ENCODE results near the gene PHACTR1.

DNA sequence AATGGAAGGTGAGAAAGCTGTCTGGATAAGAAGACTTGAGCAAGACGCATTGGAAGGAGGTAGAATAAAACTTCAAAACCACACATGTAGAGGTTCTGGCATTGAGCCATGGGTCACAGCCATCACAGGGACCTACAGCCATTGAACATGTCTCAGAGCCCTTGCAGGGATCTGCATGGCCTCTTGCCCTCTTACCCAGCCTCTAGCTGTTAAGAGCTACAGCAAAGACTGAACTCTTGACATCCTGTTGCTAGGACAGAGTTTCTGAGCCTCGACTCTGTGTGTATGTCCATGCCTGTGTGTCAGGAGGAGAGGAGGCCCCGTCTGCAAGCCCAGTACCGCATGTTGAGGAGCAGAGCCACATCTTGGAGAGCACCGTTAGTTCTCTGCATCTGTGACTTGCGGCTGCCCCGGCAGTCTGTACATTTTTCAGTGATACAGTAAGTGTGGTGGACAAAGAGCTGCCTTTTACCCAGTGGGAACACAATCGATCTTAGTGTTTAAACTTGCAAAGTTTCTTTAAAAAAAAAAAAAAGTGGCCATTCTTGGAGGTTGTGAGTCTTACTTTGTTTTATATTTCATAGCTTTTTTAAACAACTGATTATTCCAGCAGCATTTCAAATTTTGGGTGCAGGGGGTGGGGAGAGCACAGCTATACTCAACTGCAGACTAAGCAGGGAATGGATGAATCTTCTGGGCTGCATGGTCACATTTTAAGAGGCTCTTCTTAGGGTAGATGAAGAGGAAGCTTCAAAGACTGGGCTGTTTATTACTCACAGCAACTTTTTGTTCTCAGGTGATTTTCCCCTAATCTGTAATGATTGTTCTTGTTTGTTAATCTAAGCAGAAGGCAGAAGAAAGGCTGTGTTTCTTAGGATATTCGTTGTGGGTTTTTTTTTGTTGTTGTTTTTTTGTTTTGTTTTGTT is 523.2 kb downstream of the PHACTR1 start:
- TF ChIP-seq, protein P1, sequence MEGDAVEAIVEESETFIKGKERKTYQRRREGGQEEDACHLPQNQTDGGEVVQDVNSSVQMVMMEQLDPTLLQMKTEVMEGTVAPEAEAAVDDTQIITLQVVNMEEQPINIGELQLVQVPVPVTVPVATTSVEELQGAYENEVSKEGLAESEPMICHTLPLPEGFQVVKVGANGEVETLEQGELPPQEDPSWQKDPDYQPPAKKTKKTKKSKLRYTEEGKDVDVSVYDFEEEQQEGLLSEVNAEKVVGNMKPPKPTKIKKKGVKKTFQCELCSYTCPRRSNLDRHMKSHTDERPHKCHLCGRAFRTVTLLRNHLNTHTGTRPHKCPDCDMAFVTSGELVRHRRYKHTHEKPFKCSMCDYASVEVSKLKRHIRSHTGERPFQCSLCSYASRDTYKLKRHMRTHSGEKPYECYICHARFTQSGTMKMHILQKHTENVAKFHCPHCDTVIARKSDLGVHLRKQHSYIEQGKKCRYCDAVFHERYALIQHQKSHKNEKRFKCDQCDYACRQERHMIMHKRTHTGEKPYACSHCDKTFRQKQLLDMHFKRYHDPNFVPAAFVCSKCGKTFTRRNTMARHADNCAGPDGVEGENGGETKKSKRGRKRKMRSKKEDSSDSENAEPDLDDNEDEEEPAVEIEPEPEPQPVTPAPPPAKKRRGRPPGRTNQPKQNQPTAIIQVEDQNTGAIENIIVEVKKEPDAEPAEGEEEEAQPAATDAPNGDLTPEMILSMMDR (IDR thresholded peaks at IDR 0.05): no peak
- TF ChIP-seq POLR2A (IDR thresholded peaks at IDR 0.05): no peak
- no peak for TF ChIP-seq EP300 (IDR thresholded peaks at IDR 0.05)
